SK-N-SH treated with all-trans-retinoic acid at 6 μM for 48 hours (cell line): Measurements from ENCODE around the gene PECR.

Experiments used
- BACH2 ChIP-seq: fragments of 250-450 bp; sonication (Bioruptor Pico); IDR thresholded peaks from 2 replicates; pipeline ENCODE4 v1.9.0; 2021; ENCODE audit warnings: mild to moderate bottlenecking, borderline replicate concordance
- PATZ1 ChIP-seq: fragments of 250-450 bp; sonication (Bioruptor Pico); IDR thresholded peaks from 2 replicates; pipeline ENCODE4 v1.8.0; 2020; ENCODE audit warnings: mild to moderate bottlenecking, moderate library complexity, borderline replicate concordance
- TOX ChIP-seq: fragments of 250-450 bp; sonication (Bioruptor Pico); IDR thresholded peaks from 2 replicates; pipeline ENCODE4 v1.8.0; 2021; ENCODE audit warnings: mild to moderate bottlenecking, moderate library complexity, borderline replicate concordance
- TSHZ2 ChIP-seq: fragments of 250-450 bp; sonication (Bioruptor Pico); IDR thresholded peaks from 2 replicates; pipeline ENCODE4 v1.5.0; 2020; ENCODE audit warnings: mild to moderate bottlenecking, moderate library complexity
- ZFP3 ChIP-seq: fragments of 250-450 bp; sonication (Bioruptor Pico); IDR thresholded peaks from 2 replicates; pipeline ENCODE4 v1.5.0; 2020; ENCODE audit warnings: mild to moderate bottlenecking, moderate library complexity
- ZNF565 ChIP-seq: fragments of 450-650 bp; formaldehyde crosslinking; conservative IDR thresholded peaks from 2 replicates; pipeline ENCODE4 v1.5.0; 2020; ENCODE audit warnings: low read depth, mild to moderate bottlenecking, moderate library complexity
- ZNF8 ChIP-seq: fragments of 450-650 bp; formaldehyde crosslinking; IDR thresholded peaks from 2 replicates; pipeline ENCODE4 v1.5.0; 2020; ENCODE audit warnings: mild to moderate bottlenecking, moderate library complexity
- TF ChIP-seq, protein P1 (sequence below): fragments of 250-450 bp; sonication (Bioruptor Pico); IDR thresholded peaks from 2 replicates; pipeline ENCODE4 v1.5.1; 2020; ENCODE audit warnings: low read depth, mild to moderate bottlenecking, moderate library complexity

GRCh38 chr2:216059233-216059834 lies 22.3 kb downstream of the PECR start:
- TF ChIP-seq TSHZ2 (CRISPR knock-in tag), result no peak
- TF ChIP-seq PATZ1 (CRISPR knock-in tag), result no peak
- no peak for TF ChIP-seq BACH2 (CRISPR knock-in tag)
- TF ChIP-seq ZNF8 (CRISPR knock-in tag), result peak; percentile 92
- no peak for TF ChIP-seq TOX (CRISPR knock-in tag)
- TF ChIP-seq, protein P1, sequence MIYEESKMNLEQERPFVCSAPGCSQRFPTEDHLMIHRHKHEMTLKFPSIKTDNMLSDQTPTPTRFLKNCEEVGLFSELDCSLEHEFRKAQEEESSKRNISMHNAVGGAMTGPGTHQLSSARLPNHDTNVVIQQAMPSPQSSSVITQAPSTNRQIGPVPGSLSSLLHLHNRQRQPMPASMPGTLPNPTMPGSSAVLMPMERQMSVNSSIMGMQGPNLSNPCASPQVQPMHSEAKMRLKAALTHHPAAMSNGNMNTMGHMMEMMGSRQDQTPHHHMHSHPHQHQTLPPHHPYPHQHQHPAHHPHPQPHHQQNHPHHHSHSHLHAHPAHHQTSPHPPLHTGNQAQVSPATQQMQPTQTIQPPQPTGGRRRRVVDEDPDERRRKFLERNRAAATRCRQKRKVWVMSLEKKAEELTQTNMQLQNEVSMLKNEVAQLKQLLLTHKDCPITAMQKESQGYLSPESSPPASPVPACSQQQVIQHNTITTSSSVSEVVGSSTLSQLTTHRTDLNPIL (CRISPR knock-in tag), result no peak
- TF ChIP-seq ZNF565 (CRISPR knock-in tag), result no peak
- no peak for TF ChIP-seq ZFP3 (CRISPR knock-in tag)
